A549 (cell line): Measurements from ENCODE around the gene MYL6. TPM values are rescaled to one million over a fixed set of nuclear protein-coding genes. Genes with fewer than 3 reads are reported as not detected.

Experiments used
- ATAC-seq, 2 experiments: fragments of 200-7000 bp in 1 of 2; fragments of >200 bp in 1 of 2; cut with Nextera tagmentation in 1 of 2; cut with Tn5 transposase in 1 of 2; 3 replicates each; pipeline versions ENCODE4 v1.8.0 to v1.9.1; 2018 to 2020; ENCODE audit warnings: mild to moderate bottlenecking in 1 of 2, moderate library complexity in 1 of 2
- CTCF ChIA-PET: fragments of 300-600 bp; sonication (Branson Sonifier 250); formaldehyde crosslinking; extraction: SDS; loops from one replicate; lab custom pipeline; 2021; ENCODE audit warnings: antibody characterized with exemption, inconsistent platforms; lab: Yijun Ruan, JAX
- POLR2A ChIA-PET: fragments of 350-600 bp; formaldehyde crosslinking; extraction: SDS; loops from one replicate; lab custom pipeline; 2021; ENCODE audit warnings: antibody characterized with exemption, inconsistent platforms; lab: Yijun Ruan, JAX
- DNase-seq, 2 experiments: peaks; one replicate each; pipeline versions ENCODE4 v3.0.0 to v3.0.0-alpha.2; 2011 to 2016; ENCODE audit warnings: low read depth in 1 of 2, low spot score in 1 of 2
- FAIRE-seq: peaks from 2 replicates; lab custom pipeline; 2011; peaks lifted over from hg19 to GRCh38; lab: Jason Lieb, UNC
- H3K27ac ChIP-seq, 2 experiments: fragments of >200 bp; sonication (Bioruptor Twin); formaldehyde crosslinking; 3 replicates each; pipeline ENCODE4 v1.5.1; 2016 to 2017
- H3K4me1 ChIP-seq: fragments of >200 bp; sonication (Bioruptor Twin); formaldehyde crosslinking; 3 replicates; pipeline ENCODE4 v1.6.1; 2016
- H3K4me2 ChIP-seq: fragments of >200 bp; sonication (Bioruptor Twin); formaldehyde crosslinking; 3 replicates; pipeline ENCODE4 v1.6.1; 2016
- H3K4me3 ChIP-seq: fragments of >200 bp; sonication (Bioruptor Twin); formaldehyde crosslinking; 3 replicates; pipeline ENCODE4 v1.5.1; 2016
- H3K9me3 ChIP-seq: fragments of >200 bp; sonication (Bioruptor Twin); formaldehyde crosslinking; 3 replicates; pipeline ENCODE4 v1.6.1; 2016
- BHLHE40 ChIP-seq: IDR thresholded peaks from 2 replicates; pipeline ENCODE4 v1.6.1; 2012; ENCODE audit warnings: low read depth, low read length, inconsistent platforms
- ELK1 ChIP-seq: fragments of 150-350 bp; IDR thresholded peaks from 2 replicates; pipeline ENCODE4 v1.6.1; 2014; ENCODE audit warnings: low read depth, mild to moderate bottlenecking, low read length
- GATA3 ChIP-seq: IDR thresholded peaks from 2 replicates; pipeline ENCODE4 v1.6.1; 2012; ENCODE audit warnings: borderline replicate concordance
- WGBS: methylation state at CpG from one replicate; pipeline ENCODE4 v1.1.6; 2017; ENCODE audit errors: missing lambda C conversion rate; 5-methylcytosine and 5-hydroxymethylcytosine counted together
- polyA plus RNA-seq, 4 experiments: library from polyadenylated mRNA; depleted of rRNA in 3 of 4; stranded (reverse); fragments of >200 nt; fragmentation: RNase III in 1 of 4; extraction: RNeasy Plus Mini Kit Qiagen cat#74134 plus additional on column Dnase treatment in 1 of 4; gene quantifications; 2 replicates in 3 of 4; 3 replicates in 1 of 4; pipeline ENCODE4 v1.2.3, GENCODE V29; 2011 to 2017

Gene MYL6
- polyA plus RNA-seq, 2 of the 4 experiments (the other 2 are of a cell fraction): 2,307 to 3,268 TPM

GRCh38 chr12:56208006-56208405 lies 49.8 kb downstream of the MYL6 start:
- Histone ChIP-seq H3K4me1 (no peaks in the 10 kb centered on the region), H3K4me2 (no peak overlapping the region), H3K27ac (no peak overlapping the region), H3K4me3 (no peak overlapping the region), H3K9me3 (no peaks in the 10 kb centered on the region)
- ATAC-seq: no peak
- DNase-seq: no peak
- 94% methylated on average over 6 of the region's 6 CpGs for WGBS
- POLR2A ChIA-PET: interaction anchor here (0.6 to 3.4 kb wide), 2 partner anchors 14 to 417 kb away, joined by 3 to 34 read pairs; partner anchors contain the start of gene RNF41
- no peak for FAIRE-seq
- CTCF ChIA-PET: interaction anchor here (0.8 to 6.1 kb wide), 9 partner anchors 9 to 306 kb away, joined by 3 to 77 read pairs (median 5); partner anchors contain the start of genes ANKRD52, COQ10A, RNF41 and SMARCC2
- TF ChIP-seq GATA3 (no peak), ELK1 (no peak), BHLHE40 (no peak)

Other genes with a start within 250 kb of the MYL6 start
- 39.2 and 49.5 TPM in 2 replicates for gene PYM1, start 230.5 kb upstream of the MYL6 start, polyA plus RNA-seq (2011; rRNA removed)
- 27.0 to 30.6 TPM (median 30.4 TPM) in 3 replicates for gene PYM1, start 230.5 kb upstream of the MYL6 start, polyA plus RNA-seq (2017; fragmentation: RNase III; extraction: RNeasy Plus Mini Kit Qiagen cat#74134 plus additional on column Dnase treatment)
- gene DGKA, start 227.2 kb upstream of the MYL6 start, polyA plus RNA-seq (2011; rRNA removed): 24.7 and 26.1 TPM in 2 replicates
- 21.0 to 23.7 TPM (median 22.6 TPM) in 3 replicates for gene DGKA, start 227.2 kb upstream of the MYL6 start, polyA plus RNA-seq (2017; fragmentation: RNase III; extraction: RNeasy Plus Mini Kit Qiagen cat#74134 plus additional on column Dnase treatment)
- gene PMEL, start 192.3 kb upstream of the MYL6 start, polyA plus RNA-seq (2011; rRNA removed): 2.2 and 2.3 TPM in 2 replicates
- gene PMEL, start 192.3 kb upstream of the MYL6 start, polyA plus RNA-seq (2017; fragmentation: RNase III; extraction: RNeasy Plus Mini Kit Qiagen cat#74134 plus additional on column Dnase treatment): 0.71 to 1.4 TPM (median 1.0 TPM) in 3 replicates
- 51.0 and 86.3 TPM in 2 replicates for gene CDK2, start 191.5 kb upstream of the MYL6 start, polyA plus RNA-seq (2011; rRNA removed)
- gene CDK2, start 191.5 kb upstream of the MYL6 start, polyA plus RNA-seq (2017; fragmentation: RNase III; extraction: RNeasy Plus Mini Kit Qiagen cat#74134 plus additional on column Dnase treatment): 41.5 to 53.8 TPM (median 48.3 TPM) in 3 replicates
- 90.4 and 93.7 TPM in 2 replicates for gene RAB5B, start 184.3 kb upstream of the MYL6 start, polyA plus RNA-seq (2011; rRNA removed)
- gene RAB5B, start 184.3 kb upstream of the MYL6 start, polyA plus RNA-seq (2017; fragmentation: RNase III; extraction: RNeasy Plus Mini Kit Qiagen cat#74134 plus additional on column Dnase treatment): 27.7 to 37.2 TPM (median 36.3 TPM) in 3 replicates
- 15.6 and 22.2 TPM in 2 replicates for gene SUOX, start 161.1 kb upstream of the MYL6 start, polyA plus RNA-seq (2011; rRNA removed)
- 10.8 to 13.6 TPM (median 13.5 TPM) in 3 replicates for gene SUOX, start 161.1 kb upstream of the MYL6 start, polyA plus RNA-seq (2017; fragmentation: RNase III; extraction: RNeasy Plus Mini Kit Qiagen cat#74134 plus additional on column Dnase treatment)
- 2.0 and 2.9 TPM in 2 replicates for gene IKZF4, start 137.3 kb upstream of the MYL6 start, polyA plus RNA-seq (2011; rRNA removed)
- gene IKZF4, start 137.3 kb upstream of the MYL6 start, polyA plus RNA-seq (2017; fragmentation: RNase III; extraction: RNeasy Plus Mini Kit Qiagen cat#74134 plus additional on column Dnase treatment): 1.5 to 2.4 TPM (median 2.0 TPM) in 3 replicates
- 513 and 524 TPM in 2 replicates for gene RPS26, start 116.4 kb upstream of the MYL6 start, polyA plus RNA-seq (2011; rRNA removed)
- gene RPS26, start 116.4 kb upstream of the MYL6 start, polyA plus RNA-seq (2017; fragmentation: RNase III; extraction: RNeasy Plus Mini Kit Qiagen cat#74134 plus additional on column Dnase treatment): 677 to 831 TPM (median 779 TPM) in 3 replicates
- 17.0 and 24.9 TPM in 2 replicates for gene ERBB3, start 78.2 kb upstream of the MYL6 start, polyA plus RNA-seq (2011; rRNA removed)
- gene ERBB3, start 78.2 kb upstream of the MYL6 start, polyA plus RNA-seq (2017; fragmentation: RNase III; extraction: RNeasy Plus Mini Kit Qiagen cat#74134 plus additional on column Dnase treatment): 1.8 to 2.2 TPM (median 1.8 TPM) in 3 replicates
- 452 and 717 TPM in 2 replicates for gene PA2G4, start 53.8 kb upstream of the MYL6 start, polyA plus RNA-seq (2011; rRNA removed)
- gene PA2G4, start 53.8 kb upstream of the MYL6 start, polyA plus RNA-seq (2017; fragmentation: RNase III; extraction: RNeasy Plus Mini Kit Qiagen cat#74134 plus additional on column Dnase treatment): 405 to 477 TPM (median 415 TPM) in 3 replicates
- gene RPL41, start 41.7 kb upstream of the MYL6 start, polyA plus RNA-seq (2011; rRNA removed): 9,351 and 11,089 TPM in 2 replicates
- gene RPL41, start 41.7 kb upstream of the MYL6 start, polyA plus RNA-seq (2017; fragmentation: RNase III; extraction: RNeasy Plus Mini Kit Qiagen cat#74134 plus additional on column Dnase treatment): 8,804 to 9,815 TPM (median 8,860 TPM) in 3 replicates
- 2.1 and 2.7 TPM in 2 replicates for gene ZC3H10, start 40.1 kb upstream of the MYL6 start, polyA plus RNA-seq (2011; rRNA removed)
- gene ZC3H10, start 40.1 kb upstream of the MYL6 start, polyA plus RNA-seq (2017; fragmentation: RNase III; extraction: RNeasy Plus Mini Kit Qiagen cat#74134 plus additional on column Dnase treatment): 2.3 to 3.2 TPM (median 2.7 TPM) in 3 replicates
- gene ESYT1, start 30.1 kb upstream of the MYL6 start, polyA plus RNA-seq (2011; rRNA removed): 72.4 and 91.6 TPM in 2 replicates
- 51.4 to 54.2 TPM (median 51.6 TPM) in 3 replicates for gene ESYT1, start 30.1 kb upstream of the MYL6 start, polyA plus RNA-seq (2017; fragmentation: RNase III; extraction: RNeasy Plus Mini Kit Qiagen cat#74134 plus additional on column Dnase treatment)
- gene MYL6B, start 5.8 kb upstream of the MYL6 start, polyA plus RNA-seq (2011; rRNA removed): 48.2 and 67.0 TPM in 2 replicates
- gene MYL6B, start 5.8 kb upstream of the MYL6 start, polyA plus RNA-seq (2017; fragmentation: RNase III; extraction: RNeasy Plus Mini Kit Qiagen cat#74134 plus additional on column Dnase treatment): 68.6 to 92.7 TPM (median 83.9 TPM) in 3 replicates
- 83.9 and 109 TPM in 2 replicates for gene SMARCC2, start 31.1 kb downstream of the MYL6 start, polyA plus RNA-seq (2011; rRNA removed)
- 48.9 to 57.1 TPM (median 51.9 TPM) in 3 replicates for gene SMARCC2, start 31.1 kb downstream of the MYL6 start, polyA plus RNA-seq (2017; fragmentation: RNase III; extraction: RNeasy Plus Mini Kit Qiagen cat#74134 plus additional on column Dnase treatment)
- 47.8 and 65.1 TPM in 2 replicates for gene RNF41, start 63.6 kb downstream of the MYL6 start, polyA plus RNA-seq (2011; rRNA removed)
- 20.2 to 21.7 TPM (median 20.7 TPM) in 3 replicates for gene RNF41, start 63.6 kb downstream of the MYL6 start, polyA plus RNA-seq (2017; fragmentation: RNase III; extraction: RNeasy Plus Mini Kit Qiagen cat#74134 plus additional on column Dnase treatment)
- 86.1 and 86.7 TPM in 2 replicates for gene NABP2, start 66.0 kb downstream of the MYL6 start, polyA plus RNA-seq (2011; rRNA removed)
- gene NABP2, start 66.0 kb downstream of the MYL6 start, polyA plus RNA-seq (2017; fragmentation: RNase III; extraction: RNeasy Plus Mini Kit Qiagen cat#74134 plus additional on column Dnase treatment): 64.1 to 69.6 TPM (median 65.2 TPM) in 3 replicates
- gene SLC39A5, start 71.7 kb downstream of the MYL6 start, polyA plus RNA-seq (2011; rRNA removed): 0.42 TPM in 1 of 2 replicates, not detected in the other
- gene SLC39A5, start 71.7 kb downstream of the MYL6 start, polyA plus RNA-seq (2017; fragmentation: RNase III; extraction: RNeasy Plus Mini Kit Qiagen cat#74134 plus additional on column Dnase treatment): 0.09 to 0.23 TPM in 2 of 3 replicates, not detected in the other
- gene ANKRD52, start 100.0 kb downstream of the MYL6 start, polyA plus RNA-seq (2011; rRNA removed): 26.1 and 35.1 TPM in 2 replicates
- gene ANKRD52, start 100.0 kb downstream of the MYL6 start, polyA plus RNA-seq (2017; fragmentation: RNase III; extraction: RNeasy Plus Mini Kit Qiagen cat#74134 plus additional on column Dnase treatment): 47.4 to 48.7 TPM (median 48.0 TPM) in 3 replicates
- 40.9 and 41.2 TPM in 2 replicates for gene COQ10A, start 108.6 kb downstream of the MYL6 start, polyA plus RNA-seq (2011; rRNA removed)
- 20.7 to 23.5 TPM (median 23.2 TPM) in 3 replicates for gene COQ10A, start 108.6 kb downstream of the MYL6 start, polyA plus RNA-seq (2017; fragmentation: RNase III; extraction: RNeasy Plus Mini Kit Qiagen cat#74134 plus additional on column Dnase treatment)
- gene CS, start 142.0 kb downstream of the MYL6 start, polyA plus RNA-seq (2011; rRNA removed): 223 and 263 TPM in 2 replicates
- gene CS, start 142.0 kb downstream of the MYL6 start, polyA plus RNA-seq (2017; fragmentation: RNase III; extraction: RNeasy Plus Mini Kit Qiagen cat#74134 plus additional on column Dnase treatment): 143 to 151 TPM (median 146 TPM) in 3 replicates
- gene CNPY2, start 157.6 kb downstream of the MYL6 start, polyA plus RNA-seq (2011; rRNA removed): 218 and 257 TPM in 2 replicates
- gene CNPY2, start 157.6 kb downstream of the MYL6 start, polyA plus RNA-seq (2017; fragmentation: RNase III; extraction: RNeasy Plus Mini Kit Qiagen cat#74134 plus additional on column Dnase treatment): 150 to 158 TPM (median 155 TPM) in 3 replicates
- 66.8 and 89.4 TPM in 2 replicates for gene PAN2, start 175.6 kb downstream of the MYL6 start, polyA plus RNA-seq (2011; rRNA removed)
- gene PAN2, start 175.6 kb downstream of the MYL6 start, polyA plus RNA-seq (2017; fragmentation: RNase III; extraction: RNeasy Plus Mini Kit Qiagen cat#74134 plus additional on column Dnase treatment): 24.0 to 30.0 TPM (median 29.6 TPM) in 3 replicates
- gene IL23A, start 180.5 kb downstream of the MYL6 start, polyA plus RNA-seq (2011; rRNA removed): 0.21 and 0.34 TPM in 2 replicates
- gene IL23A, start 180.5 kb downstream of the MYL6 start, polyA plus RNA-seq (2017; fragmentation: RNase III; extraction: RNeasy Plus Mini Kit Qiagen cat#74134 plus additional on column Dnase treatment): 0.31 to 0.34 TPM (median 0.33 TPM) in 3 replicates
- 29.5 and 40.1 TPM in 2 replicates for gene STAT2, start 201.7 kb downstream of the MYL6 start, polyA plus RNA-seq (2011; rRNA removed)
- 16.5 to 23.9 TPM (median 22.2 TPM) in 3 replicates for gene STAT2, start 201.7 kb downstream of the MYL6 start, polyA plus RNA-seq (2017; fragmentation: RNase III; extraction: RNeasy Plus Mini Kit Qiagen cat#74134 plus additional on column Dnase treatment)
- not detected in 2 replicates for gene APOF, start 204.5 kb downstream of the MYL6 start, polyA plus RNA-seq (2011; rRNA removed)
- gene APOF, start 204.5 kb downstream of the MYL6 start, polyA plus RNA-seq (2017; fragmentation: RNase III; extraction: RNeasy Plus Mini Kit Qiagen cat#74134 plus additional on column Dnase treatment): not detected in 3 replicates